ENCODE data around the gene DPP9. TPM values are rescaled to one million over a fixed set of nuclear protein-coding genes. Genes with fewer than 3 reads are reported as not detected.

Gene DPP9
- total and polyA plus RNA-seq, 2 of the 4 experiments (the other 2 are of a cell fraction) = 12.4 to 33.0 TPM

DNA sequence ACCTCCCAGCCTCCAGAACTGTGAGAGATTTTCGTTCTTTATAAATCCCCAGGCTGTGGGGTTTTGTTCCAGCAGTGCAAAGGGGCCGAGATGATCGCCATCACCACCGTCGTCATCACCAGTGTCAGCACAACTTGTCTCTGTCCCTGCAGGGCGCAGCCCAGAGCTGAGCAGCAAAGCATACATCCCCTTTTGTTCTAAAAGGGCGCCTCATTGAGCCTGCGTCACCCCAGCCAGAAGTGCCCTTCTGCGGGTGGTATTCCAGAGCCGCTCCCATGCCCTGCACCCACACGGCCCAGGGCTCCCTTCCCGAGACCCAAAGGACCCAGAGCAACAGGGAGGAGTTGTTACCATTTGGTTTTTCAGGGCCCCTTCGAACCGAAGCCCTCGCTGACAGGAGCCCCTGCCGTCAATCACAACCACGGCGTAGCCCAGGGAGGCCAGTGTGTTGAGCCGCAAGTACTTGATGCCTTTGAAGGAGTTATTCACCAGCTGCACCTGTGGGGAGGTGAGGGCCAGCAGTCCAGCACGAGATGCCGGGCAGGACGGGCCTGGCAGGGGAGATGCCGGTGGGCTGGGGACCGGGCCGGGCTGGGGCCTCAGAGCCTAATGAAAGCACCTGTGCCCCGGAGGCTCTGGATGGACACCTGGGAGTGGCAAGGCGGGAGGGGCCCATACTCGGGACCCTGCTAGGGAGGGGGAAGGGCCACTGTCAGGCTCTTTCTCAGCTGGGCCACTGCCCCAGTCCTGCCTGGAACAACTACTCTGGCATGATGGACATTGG, 39.1 kb downstream of the DPP9 start:
- CTCF ChIA-PET = no interaction called here
- WGBS, 2 experiments (ENCODE audit: extremely low coverage in 2 of 2, insufficient read length in 1 of 2) = 95% methylated on average over 18 of the region's 28 CpGs; no CpG with 5 or more reads in 1 of the 2 experiments
- intact Hi-C loops (cut with micrococcal nuclease) = no loop called here

More for the DNA sequence above, 39.1 kb downstream of the DPP9 start:
- Histone ChIP-seq H3K9ac (ENCODE audit: low read depth, low read length) (no peak overlapping the region), H4K8ac (ENCODE audit: low read depth in 2 of 2, low read length in 2 of 2) (no peak overlapping the region), H2AFZ (replicated peaks; ENCODE audit: low read length, poor library complexity) (no peak overlapping the region), H3K14ac (replicated peaks; ENCODE audit: low read depth, low read length) (no peak overlapping the region), H3K4me3 (ENCODE audit: insufficient read depth, low read depth, low read length) (no peak overlapping the region), H2BK15ac (ENCODE audit: low read depth, low read length) (no peak overlapping the region), H4K91ac (ENCODE audit: insufficient read depth, low read depth, low read length) (no peak overlapping the region), H2BK20ac (ENCODE audit: low read depth, low read length) (no peak overlapping the region), H3K4me2 (ENCODE audit: low read depth, low read length) (no peak overlapping the region), H2AK9ac (replicated peaks; ENCODE audit: low read depth, low read length, poor library complexity) (no peak overlapping the region), H3K4ac (ENCODE audit: low read depth, low read length) (no peak overlapping the region), H4K20me1 (ENCODE audit: insufficient read depth, low read length) (no peaks in the 10 kb centered on the region), H3K56ac (ENCODE audit: extremely low read depth, insufficient read depth, low read length) (no peak overlapping the region), H2BK5ac (ENCODE audit: low read depth, low read length, poor library complexity, severe bottlenecking) (no peak overlapping the region), H4K5ac (ENCODE audit: low read depth, low read length) (no peak overlapping the region), H3K79me1 (ENCODE audit: low read depth in 1 of 2, low read length in 2 of 2) (peaks cover 0 to 5% of the 10 kb centered on the region in 2 experiments; a peak in 2 of 4 replicates), H3K4me1 (ENCODE audit: control insufficient read depth, insufficient read depth, low read length) (no peaks in the 10 kb centered on the region), H3K18ac (ENCODE audit: low read depth, low read length) (no peak overlapping the region), H2AK5ac (ENCODE audit: low read depth, low read length) (no peak overlapping the region), H3K36me3 (ENCODE audit: control insufficient read depth, insufficient read depth, low read length) (peaks cover 59% of the 10 kb centered on the region), H3K23ac (ENCODE audit: low read depth, low read length) (no peak overlapping the region), H3K9me1 (ENCODE audit: insufficient read depth, low read length) (no peaks in the 10 kb centered on the region), H2BK120ac (ENCODE audit: low read depth, low read length) (no peak overlapping the region), H3K27me3 (ENCODE audit: control insufficient read depth, insufficient read depth, low read length) (no peaks in the 10 kb centered on the region), H3K9me3 (ENCODE audit: control insufficient read depth, insufficient read depth, low read length) (no peaks in the 10 kb centered on the region), H3K27ac (ENCODE audit: insufficient read depth, low read length) (no peak overlapping the region)
- ATAC-seq (ENCODE audit: low read depth) (no peak), DNase-seq (no peak)
- in situ Hi-C loops (cut with MboI; ENCODE audit: low sequenced_read_pairs) (no loop called here), dilution Hi-C loops (cut with HindIII; ENCODE audit: low sequenced_read_pairs, unreplicated experiment) (no loop called here)
- TF ChIP-seq FOS (IDR thresholded peaks at IDR 0.05; ENCODE audit: low read depth, low read length) (no peak), RAD21 (IDR thresholded peaks at IDR 0.05; ENCODE audit: low read length) (no peak), BHLHE40 (IDR thresholded peaks at IDR 0.05; ENCODE audit: low read depth, low read length) (no peak), SMC3 (IDR thresholded peaks at IDR 0.05; ENCODE audit: low read depth, low read length) (no peak), RCOR1 (IDR thresholded peaks at IDR 0.05; ENCODE audit: insufficient replicate concordance, low read length) (no peak), POLR2A (IDR thresholded peaks at IDR 0.05; ENCODE audit: low read depth, low read length) (no peak), MXI1 (IDR thresholded peaks at IDR 0.05; ENCODE audit: borderline replicate concordance, low read depth, low read length) (no peak), MAZ (IDR thresholded peaks at IDR 0.05; ENCODE audit: borderline replicate concordance, low read depth, low read length) (no peak), MAFK (IDR thresholded peaks at IDR 0.05; ENCODE audit: low read depth, low read length) (no peak)
- TF ChIP-seq, protein P1, sequence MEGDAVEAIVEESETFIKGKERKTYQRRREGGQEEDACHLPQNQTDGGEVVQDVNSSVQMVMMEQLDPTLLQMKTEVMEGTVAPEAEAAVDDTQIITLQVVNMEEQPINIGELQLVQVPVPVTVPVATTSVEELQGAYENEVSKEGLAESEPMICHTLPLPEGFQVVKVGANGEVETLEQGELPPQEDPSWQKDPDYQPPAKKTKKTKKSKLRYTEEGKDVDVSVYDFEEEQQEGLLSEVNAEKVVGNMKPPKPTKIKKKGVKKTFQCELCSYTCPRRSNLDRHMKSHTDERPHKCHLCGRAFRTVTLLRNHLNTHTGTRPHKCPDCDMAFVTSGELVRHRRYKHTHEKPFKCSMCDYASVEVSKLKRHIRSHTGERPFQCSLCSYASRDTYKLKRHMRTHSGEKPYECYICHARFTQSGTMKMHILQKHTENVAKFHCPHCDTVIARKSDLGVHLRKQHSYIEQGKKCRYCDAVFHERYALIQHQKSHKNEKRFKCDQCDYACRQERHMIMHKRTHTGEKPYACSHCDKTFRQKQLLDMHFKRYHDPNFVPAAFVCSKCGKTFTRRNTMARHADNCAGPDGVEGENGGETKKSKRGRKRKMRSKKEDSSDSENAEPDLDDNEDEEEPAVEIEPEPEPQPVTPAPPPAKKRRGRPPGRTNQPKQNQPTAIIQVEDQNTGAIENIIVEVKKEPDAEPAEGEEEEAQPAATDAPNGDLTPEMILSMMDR (conservative IDR thresholded peaks at IDR 0.05; ENCODE audit: low read depth, low read length) = no peak
- POLR2A ChIA-PET (ENCODE audit: unreplicated experiment) = no interaction called here
- no TSS peak for BruUV-seq (replicated peaks)

All from IMR-90 (cell line).